GM23248 (cell line): ENCODE data around the gene ZC3H4. TPM values are rescaled to one million over a fixed set of nuclear protein-coding genes. Genes with fewer than 3 reads are reported as not detected.

Source experiments
- DNase-seq: peaks from one replicate; pipeline ENCODE4 v3.0.0-alpha.2; 2015
- H2AFZ ChIP-seq: fragments of 200-600 bp; sonication (generic); 2 replicates; pipeline ENCODE4 v1.6.1; 2016; ENCODE audit warnings: antibody characterized with exemption
- H3F3A ChIP-seq: fragments of 200-600 bp; sonication (generic); 2 replicates; pipeline ENCODE4 v1.6.1; 2016; ENCODE audit warnings: mild to moderate bottlenecking, antibody characterized with exemption, mixed run types; ENCODE audit not compliant: insufficient read depth
- H3K27ac ChIP-seq: fragments of 200-600 bp; sonication (generic); 2 replicates; pipeline ENCODE4 v1.5.1; 2016; ENCODE audit warnings: mild to moderate bottlenecking
- H3K27me3 ChIP-seq: fragments of 200-600 bp; sonication (generic); replicated peaks from 2 replicates; pipeline ENCODE4 v1.6.1; 2016; ENCODE audit warnings: mild to moderate bottlenecking; ENCODE audit not compliant: insufficient read depth
- H3K36me3 ChIP-seq: fragments of 200-600 bp; sonication (generic); 2 replicates; pipeline ENCODE4 v1.6.1; 2016; ENCODE audit warnings: low read depth, mild to moderate bottlenecking
- H3K4me1 ChIP-seq: fragments of 200-600 bp; sonication (generic); 2 replicates; pipeline ENCODE4 v1.6.1; 2016; ENCODE audit warnings: mild to moderate bottlenecking; ENCODE audit not compliant: insufficient read depth
- H3K4me2 ChIP-seq: fragments of 200-600 bp; sonication (generic); one replicate; pipeline ENCODE4 v1.6.1; 2016; ENCODE audit warnings: mild to moderate bottlenecking; ENCODE audit not compliant: unreplicated experiment
- H3K4me3 ChIP-seq: fragments of 200-600 bp; sonication (generic); 2 replicates; pipeline ENCODE4 v1.5.1; 2016; ENCODE audit warnings: mild to moderate bottlenecking
- H3K79me2 ChIP-seq: fragments of 200-600 bp; sonication (generic); 2 replicates; pipeline ENCODE4 v1.6.1; 2016; ENCODE audit warnings: mild to moderate bottlenecking; ENCODE audit not compliant: insufficient read depth
- H3K9ac ChIP-seq: fragments of 200-600 bp; sonication (generic); 2 replicates; pipeline ENCODE4 v1.6.1; 2016; ENCODE audit warnings: mild to moderate bottlenecking
- H3K9me2 ChIP-seq: fragments of 200-600 bp; sonication (generic); 2 replicates; pipeline ENCODE4 v1.6.1; 2016; ENCODE audit warnings: mixed run types, mild to moderate bottlenecking, moderate library complexity; ENCODE audit not compliant: insufficient read depth
- H3K9me3 ChIP-seq: fragments of 200-600 bp; sonication (generic); one replicate; pipeline ENCODE4 v1.6.1; 2017; ENCODE audit warnings: low read depth
- H4K20me1 ChIP-seq: fragments of 200-600 bp; sonication (generic); 2 replicates; pipeline ENCODE4 v1.6.0; 2016; ENCODE audit not compliant: insufficient read depth
- EZH2 ChIP-seq: fragments of 200-600 bp; sonication (generic); IDR thresholded peaks from 2 replicates; pipeline ENCODE4 v1.6.1; 2018; ENCODE audit warnings: antibody characterized with exemption, mild to moderate bottlenecking; ENCODE audit not compliant: insufficient read depth, poor library complexity, severe bottlenecking
- EZH2phosphoT487 ChIP-seq: fragments of 200-600 bp; sonication (generic); IDR thresholded peaks from 2 replicates; pipeline ENCODE4 v1.6.1; 2018; ENCODE audit warnings: antibody characterized with exemption, moderate library complexity, mild to moderate bottlenecking, low read depth; ENCODE audit not compliant: insufficient read depth
- WGBS, 2 experiments: methylation state at CpG; one replicate each; pipeline ENCODE4 v1.1.6; 2015 to 2017; ENCODE audit warnings: low lambda C conversion rate in 2 of 2, low coverage in 1 of 2; ENCODE audit errors: missing lambda C conversion rate in 2 of 2; 5-methylcytosine and 5-hydroxymethylcytosine counted together
- in situ Hi-C: fragments of 300-500 bp; cut with MboI; formaldehyde crosslinking; loops from 2 replicates; pipeline ENCODE4 v1.15.0; 2020
- polyA plus RNA-seq: library from polyadenylated mRNA; unstranded; fragments of >200 nt; fragmentation: Nextera tagmentation; extraction: Ambion mirVana; gene quantifications from 2 replicates; pipeline ENCODE4 v1.2.1, GENCODE V29; 2016
- total RNA-seq: library from RNA; depleted of rRNA; stranded (reverse); fragments of >200 nt; shearing (Covaris generic); gene quantifications from 2 replicates; pipeline ENCODE4 v1.2.3, GENCODE V29; 2014; rRNA removed

ZC3H4 gene
- total and polyA plus RNA-seq, 2 experiments from 2014 or later: 6.0 to 9.9 TPM

- Histone ChIP-seq H3K27me3 (no peaks in the 10 kb centered on the region), H3K79me2 (no peaks in the 10 kb centered on the region), H3K4me1 (no peaks in the 10 kb centered on the region), H2AFZ (peak within 1 kb of the TSS; percentile 65), H3F3A (0 out of 2 replicates have a peak, but pooled peaks cover 6% of the 10 kb centered on the region), H4K20me1 (no peaks in the 10 kb centered on the region), H3K36me3 (no peaks in the 10 kb centered on the region), H3K9me2 (no peaks in the 10 kb centered on the region), H3K4me2 (peak within 1 kb of the TSS; percentile 94), H3K4me3 (peak within 1 kb of the TSS; percentile 74), H3K27ac (no peak within 1 kb of the TSS), H3K9me3 (no peaks in the 10 kb centered on the region), H3K9ac (peak within 1 kb of the TSS; percentile 81)
- TF ChIP-seq EZH2 (no peak), EZH2phosphoT487 (no peak)
- in situ Hi-C loops: no loop called here
- peak; percentile 60 for DNase-seq
- WGBS, 2 experiments: 3 to 5% methylated on average over 25 to 57 of the region's 58 CpGs
Measured at GRCh38 chr19:47019431-47020041, 94.0 kb downstream of the ZC3H4 start, which contains the start of gene NPAS1. NPAS1 (plus strand) TSS chr19:47019837; CDS start chr19:47021048, 1,211 bp downstream.

GRCh38 chr19:47018923-47019322 is 94.7 kb downstream of the ZC3H4 start:
- Histone ChIP-seq H3F3A (0 out of 2 replicates have a peak, but pooled peaks cover 6% of the 10 kb centered on the region), H3K4me2 (no peak overlapping the region), H3K36me3 (no peaks in the 10 kb centered on the region), H2AFZ (no peak overlapping the region), H3K9me2 (no peaks in the 10 kb centered on the region), H3K4me1 (no peaks in the 10 kb centered on the region), H3K79me2 (no peaks in the 10 kb centered on the region), H3K9me3 (no peaks in the 10 kb centered on the region), H3K4me3 (no peak overlapping the region), H3K9ac (no peak overlapping the region), H3K27me3 (no peaks in the 10 kb centered on the region), H4K20me1 (no peaks in the 10 kb centered on the region), H3K27ac (no peak overlapping the region)
- no peak for TF ChIP-seq EZH2phosphoT487
- no peak for TF ChIP-seq EZH2
- in situ Hi-C loops: no loop called here
- WGBS, 2 experiments: 56 to 60% methylated on average over 13 of the region's 13 CpGs
- no peak for DNase-seq

Other genes with a start within 250 kb of the ZC3H4 start
- gene NPAS1, start 93.9 kb downstream of the ZC3H4 start, total RNA-seq: 8.6 and 10.6 TPM in 2 replicates
- gene NPAS1, start 93.9 kb downstream of the ZC3H4 start, polyA plus RNA-seq: 21.1 and 23.2 TPM in 2 replicates
- 21.7 and 23.8 TPM in 2 replicates for gene TMEM160, start 65.2 kb downstream of the ZC3H4 start, total RNA-seq
- gene TMEM160, start 65.2 kb downstream of the ZC3H4 start, polyA plus RNA-seq: 57.8 and 64.1 TPM in 2 replicates
- 132 and 177 TPM in 2 replicates for gene SAE1, start 17.1 kb upstream of the ZC3H4 start, total RNA-seq
- gene SAE1, start 17.1 kb upstream of the ZC3H4 start, polyA plus RNA-seq: 143 and 154 TPM in 2 replicates
- 11.9 and 14.6 TPM in 2 replicates for gene BBC3, start 117.4 kb upstream of the ZC3H4 start, total RNA-seq
- 6.2 and 6.3 TPM in 2 replicates for gene BBC3, start 117.4 kb upstream of the ZC3H4 start, polyA plus RNA-seq
- gene CCDC9, start 142.7 kb upstream of the ZC3H4 start, total RNA-seq: 7.3 and 11.1 TPM in 2 replicates
- 4.1 and 5.8 TPM in 2 replicates for gene CCDC9, start 142.7 kb upstream of the ZC3H4 start, polyA plus RNA-seq
- gene INAFM1, start 161.1 kb upstream of the ZC3H4 start, total RNA-seq: 2.9 and 5.2 TPM in 2 replicates
- 14.1 and 14.5 TPM in 2 replicates for gene INAFM1, start 161.1 kb upstream of the ZC3H4 start, polyA plus RNA-seq
- gene C5AR1, start 196.1 kb upstream of the ZC3H4 start, total RNA-seq: 0.51 TPM in 1 of 2 replicates, not detected in the other
- gene C5AR1, start 196.1 kb upstream of the ZC3H4 start, polyA plus RNA-seq: 0.10 and 0.46 TPM in 2 replicates
- gene C5AR2, start 218.4 kb upstream of the ZC3H4 start, total RNA-seq: 1.3 and 1.9 TPM in 2 replicates
- gene C5AR2, start 218.4 kb upstream of the ZC3H4 start, polyA plus RNA-seq: 0.03 and 0.29 TPM in 2 replicates
- 11.0 and 13.2 TPM in 2 replicates for gene DHX34, start 235.5 kb upstream of the ZC3H4 start, total RNA-seq
- 7.7 TPM in 2 replicates for gene DHX34, start 235.5 kb upstream of the ZC3H4 start, polyA plus RNA-seq